Activated gamma-delta T cell treated with Interleukin-2 at 50 U/mL for 16 hours (primary cell): ENCODE results near the gene ADAMTS1.

Experiments
- DNase-seq: peaks from one replicate; pipeline ENCODE4 v3.0.0-alpha.2; 2020

The ADAMTS1 gene

DNA sequence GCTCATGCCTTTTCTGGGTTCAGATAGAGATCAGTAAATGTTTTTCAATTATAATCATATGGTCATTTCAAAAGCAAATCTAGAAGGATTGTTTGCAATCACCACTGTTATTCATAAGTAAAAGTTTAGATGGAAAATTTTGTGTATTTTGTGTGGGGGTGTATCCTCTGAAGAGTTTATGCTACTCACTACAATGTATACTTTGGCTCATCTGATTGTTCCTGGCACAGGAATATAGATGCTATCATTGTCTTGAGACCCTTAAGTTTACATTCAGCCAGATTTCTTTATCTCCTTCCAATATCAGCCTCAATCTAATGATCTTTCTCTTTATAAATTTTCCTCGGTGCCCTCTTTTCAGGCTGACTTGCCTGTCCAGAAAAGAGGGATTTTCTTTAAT is 33.0 kb downstream of the ADAMTS1 start:
- no peak for DNase-seq

DNA sequence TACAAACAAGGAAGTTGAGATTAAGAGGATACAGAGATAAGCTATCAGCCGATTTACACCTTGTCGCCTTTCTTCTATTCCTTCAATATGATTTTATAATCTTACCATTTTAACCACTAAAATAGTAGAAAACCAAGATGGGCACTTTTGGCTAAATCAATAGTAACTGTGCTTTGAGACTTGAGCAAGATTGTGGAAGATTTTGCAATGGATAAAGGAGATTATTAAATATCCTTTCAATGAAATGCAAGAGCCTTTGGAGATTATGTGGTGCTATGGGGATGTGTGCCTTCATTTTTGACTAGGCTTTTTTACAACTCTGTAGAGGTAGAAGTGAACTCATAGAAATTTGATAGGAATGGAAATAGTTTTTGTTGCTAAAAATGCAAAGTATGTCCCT is 33.7 kb downstream of the ADAMTS1 start:
- no peak for DNase-seq

DNA sequence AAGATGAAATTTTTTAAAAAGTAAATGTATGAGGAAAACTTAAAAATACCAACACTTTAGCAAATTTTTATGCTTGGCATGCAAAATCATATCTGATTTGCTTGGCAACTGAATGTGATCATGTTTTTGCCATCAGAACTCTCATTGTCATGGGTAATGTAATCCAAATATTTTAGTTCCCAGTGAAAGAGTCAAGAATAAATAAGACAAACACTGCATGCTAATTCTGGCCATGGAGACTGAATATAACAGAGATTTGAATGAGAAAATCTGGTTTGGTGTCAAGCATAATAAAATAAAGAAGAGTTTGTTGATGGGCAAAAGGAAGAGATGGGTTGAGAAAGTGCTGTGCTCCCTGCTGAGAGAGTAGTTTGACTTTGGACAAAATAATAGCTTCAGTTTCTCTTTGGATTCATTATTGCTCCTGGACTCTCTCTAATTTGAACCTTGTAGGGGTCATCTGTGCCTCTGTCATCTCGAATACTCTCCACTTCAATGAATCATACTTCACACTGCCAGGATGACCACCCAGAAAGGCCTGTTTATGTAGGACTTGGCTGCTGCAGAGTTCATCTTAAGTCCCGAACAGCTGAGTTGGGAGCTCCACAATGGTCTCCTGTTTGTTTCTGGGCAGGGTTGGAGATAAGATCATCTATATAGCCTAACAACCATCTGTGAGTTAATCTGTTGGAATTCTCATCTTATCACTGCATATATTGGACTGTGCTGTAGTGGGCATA is 34.4 kb downstream of the ADAMTS1 start:
- DNase-seq = no peak

DNA sequence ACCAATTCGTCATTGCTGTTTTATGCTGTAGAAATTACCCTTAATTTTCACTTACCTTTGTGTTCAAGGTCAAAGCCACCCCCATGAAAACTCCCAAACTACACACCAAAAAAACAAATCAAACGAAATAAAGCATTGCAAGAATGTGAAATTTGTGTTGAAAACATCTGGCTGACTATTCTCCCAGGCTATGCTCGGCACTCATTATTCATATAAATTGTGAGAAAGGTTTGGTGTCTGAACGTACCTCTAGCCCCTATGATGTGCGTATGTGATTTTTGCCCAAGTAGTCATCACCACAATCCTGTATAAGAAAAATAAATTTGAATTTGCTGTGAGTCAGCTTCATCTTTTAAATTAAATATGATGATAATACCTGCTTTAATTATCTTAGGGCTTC is 34.9 kb downstream of the ADAMTS1 start:
- no peak for DNase-seq

DNA sequence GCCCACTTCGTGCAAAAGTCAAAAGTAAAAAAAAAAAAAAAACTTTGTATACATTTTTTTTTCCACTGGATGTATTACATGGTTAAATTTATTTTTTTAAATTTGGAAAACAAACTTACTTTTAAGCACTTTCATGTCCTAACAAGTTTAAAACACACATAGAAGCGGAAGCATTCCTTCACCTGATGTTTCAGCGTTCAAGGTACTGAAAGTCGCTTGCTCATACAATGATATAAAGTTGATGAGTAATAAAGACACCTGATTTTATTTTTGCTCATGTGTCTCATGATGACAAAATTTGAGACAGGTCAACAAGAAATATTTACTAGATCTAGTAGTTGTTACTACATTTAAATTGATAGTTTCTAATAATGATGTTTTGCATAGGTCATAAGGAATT is 35.5 kb downstream of the ADAMTS1 start:
- no peak for DNase-seq

DNA sequence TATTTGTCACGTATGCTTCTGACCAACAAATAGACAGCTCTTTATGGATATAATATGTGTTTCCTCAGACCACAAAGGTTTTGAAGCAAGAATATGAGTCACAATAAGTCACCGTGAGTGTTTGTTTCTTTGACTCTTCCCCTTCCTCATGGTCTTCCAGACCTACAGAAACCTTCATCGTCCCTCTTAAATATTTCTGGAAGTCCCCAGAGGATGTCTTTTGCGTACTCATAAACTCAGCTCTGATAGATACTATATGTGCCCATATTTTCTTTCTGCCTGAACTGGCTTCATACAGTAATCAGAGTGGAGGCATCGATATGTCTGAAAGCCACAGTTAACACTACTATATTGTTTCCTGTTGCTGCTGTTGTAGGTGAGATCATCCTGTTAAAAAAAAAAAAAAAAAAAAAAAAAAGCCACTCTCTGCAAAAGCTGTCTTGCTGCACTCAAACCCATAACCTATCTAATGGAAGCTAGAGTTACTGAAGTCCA is 38.4 kb downstream of the ADAMTS1 start:
- DNase-seq = no peak

DNA sequence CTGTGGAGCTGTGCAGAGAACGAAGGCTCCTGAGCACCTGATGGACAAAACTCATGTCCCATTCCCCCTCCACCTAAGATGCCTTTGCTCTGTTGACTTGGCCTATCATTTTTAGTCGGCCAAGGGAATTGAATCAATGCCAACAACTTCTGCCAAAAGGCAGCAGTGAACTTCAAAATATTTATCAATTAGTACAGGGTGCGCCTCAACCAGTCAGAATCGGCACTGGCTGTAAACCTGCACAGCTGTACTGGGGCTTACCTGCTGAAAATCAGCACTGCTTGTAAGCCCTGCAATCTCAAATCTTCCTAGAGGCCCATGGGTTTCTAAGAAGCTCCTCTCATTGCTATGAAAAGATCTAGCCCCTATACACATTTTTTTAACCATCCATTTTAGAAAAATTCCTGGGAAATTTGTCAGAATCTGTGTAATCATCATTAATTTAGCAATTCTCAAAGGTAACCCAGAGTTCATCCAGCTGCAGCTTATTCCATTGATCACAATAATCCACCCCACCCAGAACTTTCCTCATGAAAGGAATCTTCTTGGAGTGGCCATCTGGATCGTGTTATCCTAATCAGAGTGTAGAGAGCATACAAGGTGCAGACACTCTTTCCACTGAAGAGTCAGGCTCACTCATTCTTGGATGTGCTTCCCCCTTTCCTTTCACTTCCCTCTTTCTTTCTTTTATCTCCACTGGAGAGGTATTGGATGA is 40.2 kb downstream of the ADAMTS1 start:
- no peak for DNase-seq

DNA sequence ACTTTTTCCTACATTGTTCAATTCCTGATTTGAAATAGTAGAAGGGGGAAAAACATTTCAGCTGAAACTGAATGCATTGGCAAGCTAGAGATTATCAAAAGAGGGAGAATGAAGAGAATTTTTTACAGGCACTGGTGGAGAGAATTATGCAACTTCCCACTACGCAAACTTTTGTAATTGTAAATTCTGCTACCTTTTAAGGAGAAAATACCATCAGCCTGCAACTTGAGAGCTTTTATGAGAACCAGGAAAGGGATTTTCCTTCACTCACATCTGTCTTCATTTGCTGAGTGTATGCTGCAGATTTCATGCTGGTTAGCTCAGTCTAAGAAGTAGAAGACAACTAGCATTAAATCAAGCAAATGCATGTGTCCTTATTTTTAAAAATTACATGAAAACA is 43.7 kb downstream of the ADAMTS1 start:
- no peak for DNase-seq

DNA sequence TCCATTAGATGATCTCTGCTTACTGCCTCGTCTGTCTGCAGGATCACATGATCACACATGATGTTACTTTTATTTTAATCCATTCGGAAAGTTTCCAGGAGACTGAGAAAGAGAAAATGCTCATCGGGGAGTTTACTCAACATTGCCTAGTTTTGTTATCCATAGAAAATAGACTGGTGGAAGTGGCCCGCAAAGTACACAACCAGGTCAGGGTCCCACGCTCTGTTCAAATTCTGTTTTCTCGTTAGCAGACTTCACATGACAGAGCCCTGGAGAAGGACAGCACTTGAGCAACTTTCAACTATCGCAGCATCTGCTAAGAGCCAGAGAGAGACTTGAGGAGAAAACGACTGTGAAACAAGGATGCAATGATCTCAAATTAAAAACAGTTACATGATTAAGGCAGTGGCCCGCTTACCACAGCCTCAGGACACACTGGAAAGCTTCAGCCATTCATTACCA is 44.2 kb downstream of the ADAMTS1 start:
- DNase-seq = no peak

DNA sequence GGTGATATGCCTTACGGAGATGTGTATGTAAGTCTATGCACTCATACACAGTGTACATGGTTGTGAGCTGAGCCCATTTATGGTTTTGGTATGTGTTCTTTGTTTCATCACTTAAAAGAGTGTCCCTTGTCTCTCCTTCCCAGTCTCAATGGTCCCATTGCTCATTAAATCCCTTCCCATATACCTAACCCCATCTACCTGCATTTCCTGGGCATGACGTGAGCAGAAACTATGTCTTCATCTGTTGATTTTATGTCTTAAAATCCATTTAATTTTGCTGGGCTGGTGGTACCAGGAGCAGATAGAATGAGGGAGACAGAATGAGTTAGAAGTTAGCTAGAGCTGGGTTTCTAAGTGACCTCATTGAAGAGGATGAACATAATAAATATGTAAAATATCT is 44.8 kb downstream of the ADAMTS1 start:
- DNase-seq = no peak

DNA sequence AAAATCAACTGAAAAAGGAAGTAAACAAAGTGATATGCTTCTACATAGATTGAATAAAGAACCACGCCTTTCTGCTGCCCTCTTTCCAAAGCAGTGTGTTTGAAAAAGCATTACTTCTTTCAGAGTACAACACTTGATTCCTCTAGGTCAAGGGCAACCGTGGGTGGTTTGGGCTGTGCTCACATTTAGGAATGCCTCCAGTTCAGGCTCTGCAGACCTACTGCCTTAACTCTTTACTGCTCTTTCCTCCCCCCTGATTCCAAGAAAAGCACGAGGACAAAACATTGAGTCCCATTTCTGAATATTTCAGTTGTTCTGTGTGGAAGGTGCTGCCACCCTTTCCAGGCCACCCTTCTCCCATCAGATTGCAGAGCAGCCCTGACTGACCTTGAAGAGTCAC is 45.2 kb downstream of the ADAMTS1 start:
- no peak for DNase-seq

DNA sequence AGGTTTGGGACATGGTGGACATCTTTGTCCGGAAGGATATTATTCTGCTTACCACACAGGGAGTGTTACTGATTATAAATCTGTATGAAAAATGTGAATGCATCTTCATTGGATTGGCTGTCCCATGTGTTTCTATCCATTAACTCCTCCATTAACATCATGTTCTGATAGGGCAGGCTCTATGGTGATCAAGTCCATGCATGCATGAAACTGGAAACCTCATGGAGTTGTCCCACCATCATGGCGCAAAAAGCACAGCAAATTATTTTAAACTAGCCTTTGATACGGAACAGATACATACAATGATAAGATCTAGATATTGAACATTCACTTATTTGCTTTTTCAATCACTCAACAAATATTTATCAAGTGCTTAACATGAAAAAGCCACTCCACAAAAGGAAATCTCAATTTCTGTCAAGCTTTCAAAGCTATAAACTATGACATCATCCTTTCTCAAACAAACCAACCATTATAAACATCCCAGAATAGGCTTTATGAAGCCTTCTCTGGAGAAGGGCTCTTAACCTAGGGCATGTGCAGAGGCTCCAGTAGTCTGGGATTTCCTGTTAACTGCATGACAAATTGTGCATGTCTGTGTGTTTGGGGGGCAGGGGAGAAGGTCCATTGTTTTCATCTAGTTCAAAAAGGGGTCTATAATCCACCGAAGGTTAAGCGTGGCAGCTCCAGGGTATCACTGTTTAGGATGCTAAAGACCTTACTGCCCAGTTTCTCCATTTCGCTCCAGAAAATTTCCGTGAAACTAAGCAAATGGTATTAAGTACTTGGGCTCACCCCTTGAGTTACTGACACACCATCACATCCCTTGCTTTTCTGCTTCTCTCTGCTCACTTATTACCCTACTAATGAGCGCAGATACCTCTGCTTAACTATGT is 46.1 kb downstream of the ADAMTS1 start:
- no peak for DNase-seq

DNA sequence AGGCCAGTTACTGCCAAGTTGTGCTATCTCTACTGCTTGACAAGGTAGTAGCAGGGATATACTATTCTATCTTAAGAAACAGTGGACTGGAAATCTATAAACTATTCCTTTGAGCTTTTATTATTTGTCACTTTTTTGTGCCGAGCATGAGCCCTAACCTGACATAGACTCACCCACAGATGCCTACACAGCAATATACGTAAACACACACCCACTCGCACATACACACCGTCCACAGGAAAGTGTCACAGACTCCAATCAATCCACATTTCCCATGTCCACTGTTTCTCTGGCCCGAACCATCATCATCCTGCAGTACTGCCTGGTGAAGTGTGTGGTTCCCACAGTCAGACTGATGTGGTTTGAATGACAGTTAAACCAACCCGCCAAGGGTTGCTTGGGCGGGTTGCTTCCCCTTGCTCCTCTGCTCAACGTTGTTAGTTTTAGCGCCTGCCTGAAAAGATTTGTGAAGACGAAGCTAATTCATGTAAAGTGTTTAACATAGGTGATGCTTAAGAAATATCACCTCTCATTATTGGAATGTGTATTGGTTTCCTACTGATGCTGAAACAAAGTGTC is 47.2 kb downstream of the ADAMTS1 start:
- DNase-seq = no peak

DNA sequence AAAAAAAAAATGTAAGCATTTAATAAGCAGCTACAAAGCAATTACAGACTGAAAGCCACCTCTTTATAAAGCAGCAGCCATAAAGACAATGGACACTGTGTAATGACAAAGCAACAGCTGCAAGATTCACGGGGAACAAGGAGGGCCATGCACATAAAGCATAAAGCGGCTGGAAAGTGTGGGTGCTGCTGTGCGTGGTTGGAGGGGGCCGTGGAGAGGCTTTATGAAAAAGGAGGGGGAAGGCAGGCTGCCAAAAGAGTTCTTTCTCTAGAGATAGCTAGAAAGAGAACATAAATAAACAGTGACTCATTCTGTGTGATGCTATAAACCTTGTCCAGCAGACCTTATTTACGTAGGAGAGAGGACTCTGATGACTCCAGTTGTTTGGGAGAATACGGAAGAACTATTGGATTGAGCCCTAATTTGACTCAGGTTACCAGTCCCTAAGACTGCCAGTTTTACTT is 49.3 kb downstream of the ADAMTS1 start:
- no peak for DNase-seq

DNA sequence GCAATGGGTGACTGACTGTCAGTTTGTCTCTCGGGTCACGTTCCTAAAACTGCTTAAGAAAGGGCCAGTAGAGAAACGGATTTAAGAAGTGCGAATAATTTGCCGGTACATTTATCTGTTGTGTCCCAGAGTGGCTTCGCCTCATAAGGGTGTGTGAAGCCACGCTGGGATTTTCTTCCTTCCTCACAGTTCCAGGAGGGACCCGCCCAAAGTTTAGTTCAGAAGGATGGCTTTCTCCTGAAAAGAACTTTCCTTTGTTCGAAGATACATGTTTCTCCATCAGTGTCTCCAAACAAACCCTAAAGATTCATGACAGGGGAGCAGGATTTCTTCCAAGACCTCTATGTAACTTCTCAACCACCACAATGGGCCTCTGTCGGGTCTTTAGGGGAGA is 49.8 kb downstream of the ADAMTS1 start:
- no peak for DNase-seq

DNA sequence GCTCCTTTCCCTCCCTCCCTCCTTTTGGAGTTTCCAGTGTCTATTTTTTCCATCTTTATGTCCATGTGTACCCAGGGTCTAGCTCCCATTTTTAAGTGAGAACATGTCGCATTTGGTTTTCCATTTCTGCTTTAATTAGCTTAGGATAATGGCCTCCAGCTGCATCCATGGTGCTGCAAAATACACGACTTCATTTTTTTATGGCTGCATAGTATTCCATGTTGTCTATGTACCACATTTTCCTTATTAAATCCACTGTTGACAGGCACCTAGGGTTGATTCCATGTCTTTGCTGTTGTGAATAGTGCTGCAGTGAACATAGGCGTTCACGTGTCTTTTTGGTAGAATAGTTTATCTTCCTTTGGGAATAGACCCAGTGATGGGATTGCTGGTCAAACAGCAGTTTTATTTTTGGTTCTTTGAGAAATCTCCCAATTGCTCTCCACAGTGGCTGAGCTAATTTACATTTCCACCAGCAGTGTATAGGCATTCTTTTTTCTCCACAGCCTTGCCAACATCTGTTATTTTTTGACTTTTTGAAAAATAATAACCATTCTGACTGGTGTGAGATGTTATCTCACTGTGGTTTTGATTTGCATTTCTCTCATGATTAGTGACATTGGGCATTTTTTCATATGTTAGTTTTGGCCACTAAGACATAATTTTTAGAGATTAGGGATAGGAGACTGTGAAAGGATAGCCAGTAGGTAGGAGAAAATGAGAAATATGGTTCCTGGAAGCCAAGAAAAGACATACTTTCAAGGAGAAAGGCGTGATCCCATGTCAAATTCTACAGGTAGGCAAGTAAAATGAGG is 50.4 kb downstream of the ADAMTS1 start:
- DNase-seq = no peak

DNA sequence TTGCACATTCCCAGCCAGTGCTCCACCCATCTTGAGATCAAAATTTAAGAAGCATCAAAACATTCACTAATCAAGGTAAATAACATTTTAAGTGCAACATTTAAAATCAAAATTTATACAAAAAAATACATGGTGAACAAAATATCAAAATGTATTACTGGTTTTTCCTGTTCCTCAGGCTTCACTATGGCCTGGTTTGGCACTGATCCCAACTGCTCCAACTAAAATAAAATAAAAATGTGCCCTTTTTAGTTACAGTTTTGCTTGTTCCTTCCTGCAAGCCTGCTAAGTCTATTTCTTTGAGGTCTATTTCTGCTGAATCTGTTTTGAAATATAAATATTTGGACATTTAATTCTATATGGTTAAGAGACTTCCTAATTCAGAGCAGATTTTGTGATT is 54.9 kb downstream of the ADAMTS1 start:
- no peak for DNase-seq

DNA sequence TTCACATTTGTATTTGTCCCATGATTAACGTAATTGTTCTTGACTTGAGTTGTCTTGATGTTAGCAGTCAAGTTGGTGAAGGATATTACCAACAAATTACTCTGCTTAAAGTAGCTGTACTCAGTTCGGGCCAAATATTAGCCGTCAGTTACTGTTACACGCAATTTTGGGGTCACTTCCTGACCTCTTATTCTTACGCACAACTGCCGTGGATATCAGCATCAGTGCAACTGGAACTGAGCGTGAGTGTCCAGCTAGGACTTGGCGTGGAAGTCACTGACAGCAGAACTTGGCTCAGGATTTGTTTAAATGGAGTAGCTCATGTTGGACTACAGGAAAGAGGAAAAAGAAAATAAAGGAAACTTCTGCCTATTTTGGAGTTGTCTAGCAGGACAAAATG is 56.4 kb downstream of the ADAMTS1 start:
- no peak for DNase-seq
